NCI-H510A (cell line): Measurements from ENCODE around the gene CLTB.
"Not testable (repeated sequence)": the region's sequence is repeated elsewhere in the genome, so short reads cannot be mapped to it uniquely, and the experiment has no call there.

Experiments used
- DNase-seq: peaks from one replicate; lab custom pipeline; 2025; lab: John Stamatoyannopoulos, UW

CLTB gene

GRCh38 chr5:176426876-176427275, 10.5 kb upstream of the CLTB start:
- no peak for DNase-seq

DNA sequence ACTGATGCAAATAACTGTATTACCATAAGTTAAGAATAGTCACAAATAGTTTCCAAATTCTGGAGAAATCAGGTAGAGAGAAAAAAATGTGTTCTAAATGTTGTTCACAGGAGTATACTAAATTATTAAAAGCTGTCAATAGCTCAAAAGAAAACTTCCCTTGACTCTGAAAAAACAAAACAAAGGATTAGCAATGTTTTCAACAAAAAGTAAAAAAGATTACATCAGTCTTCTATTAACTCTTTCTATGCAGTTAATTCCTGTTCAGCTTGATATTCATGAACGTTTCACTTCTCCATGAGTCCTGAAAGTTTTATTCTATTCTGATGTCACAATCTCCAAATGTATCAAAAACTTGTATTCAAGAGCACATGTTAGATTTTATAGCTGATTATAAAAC, 9.5 kb upstream of the CLTB start:
- DNase-seq: no peak

DNA sequence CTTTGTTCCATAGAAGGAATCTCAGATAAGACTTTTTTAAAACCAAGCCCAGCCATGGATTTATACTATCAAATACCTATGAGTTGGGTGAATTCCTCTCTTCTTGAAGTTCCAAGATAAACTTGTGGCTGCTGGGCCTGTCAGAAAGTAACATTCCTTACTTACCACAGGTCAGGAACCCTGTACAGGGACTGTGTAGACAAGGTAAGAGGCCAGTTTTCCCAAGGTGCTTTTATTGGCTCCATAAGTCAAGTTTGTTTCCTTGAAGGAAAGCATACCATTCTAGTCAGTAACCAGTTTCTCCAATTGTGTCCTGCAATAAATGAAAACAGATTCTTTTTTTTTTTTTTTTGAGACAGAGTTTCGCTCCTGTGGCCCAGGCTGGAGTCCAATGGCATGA, 8.8 kb upstream of the CLTB start:
- DNase-seq: no peak

DNA sequence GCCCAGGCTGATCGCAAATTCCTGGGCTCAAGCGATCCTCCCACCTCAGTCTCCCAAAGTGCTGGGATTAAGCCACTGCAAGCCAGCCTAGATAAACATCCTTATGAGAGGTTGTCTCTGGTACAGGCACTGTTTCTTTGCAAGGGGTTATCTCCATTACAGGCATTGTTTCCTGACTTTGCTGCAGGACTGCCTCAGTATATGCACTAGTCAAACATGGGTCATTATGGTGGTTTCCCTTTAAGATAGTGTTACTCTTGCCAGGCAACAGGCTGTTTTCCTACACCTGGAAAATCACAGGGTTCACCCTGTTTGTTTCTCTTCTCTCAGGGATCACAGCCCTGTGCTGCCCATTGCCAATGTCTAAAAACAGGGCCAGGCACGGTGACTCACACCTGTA, 7.8 kb upstream of the CLTB start:
- no peak for DNase-seq

DNA sequence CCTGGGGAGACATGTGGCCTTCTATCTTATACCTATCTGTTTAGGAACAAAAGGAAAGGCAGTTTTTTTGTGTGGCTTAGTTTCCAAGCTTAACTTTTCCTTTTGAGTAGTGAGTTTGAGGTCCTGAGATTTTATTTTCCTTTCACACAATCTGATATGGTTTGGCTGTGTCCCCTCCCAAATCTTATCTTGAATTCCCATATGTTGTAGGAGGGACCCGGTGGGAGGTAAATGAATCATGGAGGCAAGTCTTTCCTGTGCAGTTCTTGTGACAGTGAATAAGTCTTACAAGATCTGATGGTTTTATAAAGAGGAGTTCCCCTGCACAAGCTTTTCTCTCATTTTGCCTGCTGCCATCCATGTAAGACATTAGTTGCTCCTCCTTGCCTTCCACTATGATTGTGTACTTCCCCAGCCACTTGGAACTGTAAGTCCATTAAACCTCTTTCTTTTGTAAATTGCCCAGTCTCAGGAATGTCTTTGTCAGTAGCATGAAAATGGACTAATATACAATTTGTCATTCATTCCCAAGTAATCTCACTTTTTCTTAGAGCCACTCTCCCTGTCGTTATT, 4.7 kb upstream of the CLTB start:
- DNase-seq: no peak

DNA sequence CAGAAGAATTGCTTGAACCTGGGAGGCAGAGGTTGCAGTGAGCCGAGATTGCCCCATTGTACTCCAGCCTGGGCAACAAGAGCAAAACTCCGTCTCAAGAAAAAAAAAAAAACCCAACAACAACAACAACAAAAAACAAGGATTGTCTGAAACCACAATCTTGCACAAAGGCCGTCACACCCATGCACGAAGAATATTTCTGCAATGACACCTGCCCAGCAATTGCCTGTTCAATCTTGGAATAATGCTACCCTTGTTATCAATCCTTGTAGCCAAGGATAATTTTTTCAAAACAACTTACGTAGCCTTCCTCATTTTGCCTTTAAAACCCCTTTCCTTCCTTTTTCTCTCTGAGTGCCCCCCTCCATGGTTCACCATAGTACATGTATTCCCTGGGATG, 3.7 kb upstream of the CLTB start:
- no peak for DNase-seq

DNA sequence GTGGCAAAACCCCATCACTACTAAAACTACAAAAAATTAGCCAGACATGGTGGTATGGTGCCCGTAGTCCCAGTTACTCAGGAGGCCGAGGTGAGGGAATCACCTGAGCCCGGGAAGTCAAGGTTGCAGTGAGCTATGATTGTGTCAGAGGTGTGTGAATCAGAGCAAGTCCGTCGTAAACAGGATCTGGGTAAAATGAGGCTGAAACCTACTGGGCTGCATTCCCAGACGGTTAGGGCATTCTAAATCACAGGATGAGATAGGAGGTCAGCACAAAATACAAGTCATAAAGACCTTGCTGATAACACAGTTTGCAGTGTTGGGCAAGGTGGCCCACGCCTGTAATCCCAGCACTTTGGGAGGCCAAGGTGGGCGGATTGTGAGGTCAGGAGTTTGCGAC, 1.9 kb upstream of the CLTB start:
- DNase-seq: no peak

GRCh38 chr5:176416965-176417364, 626 bp upstream of the CLTB start:
- no peak for DNase-seq

DNA sequence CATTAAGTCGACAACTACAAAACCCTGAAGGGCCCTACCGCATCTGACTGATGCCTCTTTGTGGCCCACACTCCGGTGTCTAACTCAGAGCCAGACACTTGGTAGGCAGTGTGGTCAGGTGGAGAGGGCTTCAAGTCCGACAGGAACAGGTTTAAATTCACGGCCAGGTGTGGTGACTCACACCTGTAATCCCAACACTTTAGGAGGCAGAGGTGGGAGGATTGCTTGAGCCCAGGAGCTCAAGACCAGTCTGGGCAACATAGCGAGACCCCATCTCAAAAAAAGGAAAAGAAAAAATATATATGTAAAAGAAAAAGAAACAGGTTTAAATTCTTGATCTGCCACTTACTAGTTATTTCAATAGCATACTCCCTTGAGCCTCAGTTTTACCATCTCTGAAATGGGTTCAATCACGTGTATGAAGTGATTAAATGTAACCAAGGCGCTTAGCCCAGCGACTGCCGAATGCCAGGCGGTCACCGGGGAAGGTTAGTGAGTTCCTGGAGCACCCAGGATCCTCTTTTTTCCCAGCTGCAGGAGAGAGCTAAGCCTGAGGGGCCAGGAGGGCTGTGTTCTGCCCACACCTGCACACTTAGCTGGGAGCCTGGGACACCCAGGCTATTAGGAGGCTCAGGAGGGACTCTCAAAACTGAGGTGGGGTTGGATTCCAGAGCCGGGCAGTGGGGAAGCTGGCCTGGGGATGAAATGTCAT, 943 bp downstream of the CLTB start:
- DNase-seq: no peak

- no peak for DNase-seq
These were observed 1.6 kb downstream of the CLTB start for GRCh38 chr5:176414704-176415103.

DNA sequence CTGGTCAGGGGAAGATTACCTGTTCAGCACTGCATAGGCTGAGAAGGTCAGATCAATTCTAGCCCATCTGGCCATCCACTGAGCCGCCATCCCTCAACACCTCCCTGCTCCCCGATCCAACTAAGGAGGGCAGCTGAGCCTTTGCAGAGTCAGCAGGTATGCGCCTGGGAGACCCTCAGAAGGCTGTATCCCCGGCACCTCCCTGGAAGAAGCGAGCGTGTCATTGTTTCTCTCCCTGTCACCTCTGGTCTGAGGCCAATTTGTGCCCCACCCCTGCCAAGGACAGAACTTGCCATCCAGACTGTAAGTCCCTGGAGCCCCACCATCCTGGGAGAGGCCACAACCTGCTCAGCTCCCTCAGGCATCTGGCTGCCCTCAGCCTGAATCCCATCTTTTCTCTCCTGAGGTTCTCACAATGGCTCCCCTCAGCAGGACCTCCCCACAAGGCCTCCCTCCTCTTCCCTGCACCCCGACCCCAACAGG, 2.6 kb downstream of the CLTB start:
- DNase-seq: no peak

- DNase-seq: no peak
These were observed 3.1 kb downstream of the CLTB start for GRCh38 chr5:176413255-176413565.

DNA sequence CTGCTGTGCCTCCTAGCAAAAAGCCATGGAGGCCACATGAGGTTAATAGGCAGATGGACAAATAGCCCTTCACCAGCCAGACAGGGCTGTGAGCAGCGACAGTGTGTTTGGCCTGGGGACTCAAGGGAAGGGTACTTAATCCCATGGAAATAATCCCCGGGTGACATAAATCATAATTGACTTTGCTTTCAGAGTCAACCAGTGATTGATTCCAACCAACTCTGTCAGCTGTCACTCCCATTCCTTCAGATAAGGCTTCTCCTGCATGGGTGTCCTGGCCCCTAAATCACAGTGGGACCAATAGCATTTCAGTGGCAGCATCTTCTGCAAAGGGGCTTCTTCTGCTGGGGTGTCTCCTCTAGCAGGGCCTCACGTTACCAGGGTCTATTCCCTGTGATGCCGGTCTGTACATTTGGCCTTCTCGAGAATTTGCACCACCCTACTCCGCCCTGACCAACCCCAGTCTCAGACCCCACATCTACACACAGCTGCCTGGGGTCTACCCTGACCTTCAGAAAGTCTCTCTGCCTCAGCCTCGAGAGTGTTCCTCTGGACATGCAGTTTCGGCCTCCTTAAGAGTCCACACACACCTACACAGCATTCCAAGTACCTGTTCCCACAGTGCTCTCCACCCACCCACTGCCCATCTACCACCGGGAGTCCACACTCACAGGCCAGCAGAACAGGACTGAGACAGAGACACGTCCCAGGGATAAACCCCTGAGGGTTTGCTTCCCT, 3.7 kb downstream of the CLTB start:
- no peak for DNase-seq

GRCh38 chr5:176410486-176411180, 5.7 kb downstream of the CLTB start:
- DNase-seq: no peak

DNA sequence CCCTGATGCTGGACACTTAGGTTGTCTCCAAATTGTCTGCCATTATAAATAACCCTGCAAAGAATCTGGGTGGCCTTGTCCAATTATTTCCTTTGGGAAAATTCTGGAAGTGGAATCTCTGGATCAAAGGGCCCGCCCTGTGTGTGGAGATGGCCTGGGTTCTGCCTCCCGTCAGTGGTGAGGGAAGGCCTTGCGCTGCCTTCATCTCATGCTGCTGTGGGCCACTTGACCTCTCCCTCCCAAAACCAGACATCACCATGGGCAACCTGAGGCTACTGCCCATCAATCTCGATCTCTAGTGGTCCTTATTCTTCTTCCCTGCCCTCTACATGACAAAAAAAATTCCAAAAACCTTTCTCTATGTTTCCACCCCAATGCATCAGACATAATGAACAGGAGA, 6.6 kb downstream of the CLTB start:
- DNase-seq: no peak

DNA sequence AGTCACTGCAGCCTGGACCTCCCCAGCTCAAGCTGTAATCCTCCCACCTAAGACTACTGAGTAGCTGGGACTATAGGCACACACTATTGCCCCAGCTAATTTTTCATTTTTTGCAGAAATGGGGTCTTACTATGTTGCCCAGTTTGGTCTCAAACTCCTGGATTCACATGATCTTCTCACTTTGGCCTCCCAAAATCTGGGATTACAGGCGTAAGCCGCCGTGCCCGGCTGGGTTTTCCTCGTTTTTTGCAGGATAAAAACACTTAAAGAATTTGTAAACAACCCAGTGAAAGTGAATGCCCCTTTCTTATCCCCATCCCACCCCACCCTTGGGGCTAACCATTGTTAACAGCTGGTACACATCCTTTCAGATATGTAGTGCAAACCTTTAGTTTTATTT, 7.7 kb downstream of the CLTB start:
- no peak for DNase-seq

- not testable (repeated sequence) for DNase-seq
These were observed 8.1 kb downstream of the CLTB start for GRCh38 chr5:176408252-176408573.

GRCh38 chr5:176407456-176408251, 8.7 kb downstream of the CLTB start:
- DNase-seq: no peak

DNA sequence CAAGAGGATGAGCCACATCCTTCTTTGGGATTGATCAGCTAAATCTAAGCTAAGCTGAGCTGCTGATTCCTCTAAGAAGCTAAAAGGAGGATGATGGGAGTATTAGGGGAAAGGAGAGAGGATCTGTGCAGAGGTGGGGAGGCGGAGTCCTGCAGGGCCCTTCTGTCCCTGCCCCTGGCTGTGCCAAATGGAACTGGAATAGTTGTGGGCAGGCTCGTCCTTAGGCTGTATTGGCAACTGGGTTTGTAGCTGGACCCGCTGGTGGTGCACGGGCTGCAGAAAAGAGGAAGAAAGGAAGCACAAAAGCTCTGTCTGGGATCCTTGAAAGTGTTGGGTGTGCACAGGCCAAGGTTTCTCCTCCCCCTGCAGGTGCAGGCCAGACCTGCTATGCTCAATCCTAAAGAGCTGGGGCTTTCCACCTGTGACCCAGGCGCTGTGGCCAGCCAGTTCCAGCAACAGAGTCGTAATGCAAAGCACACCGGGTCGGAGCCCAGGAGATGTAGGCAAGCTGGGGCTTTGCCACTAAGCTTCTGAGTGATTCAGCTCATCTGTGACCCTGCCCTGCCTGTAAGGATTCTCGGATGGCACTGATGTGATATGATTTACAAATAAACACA, 9.8 kb downstream of the CLTB start:
- no peak for DNase-seq

GRCh38 chr5:176405656-176406435, 10.5 kb downstream of the CLTB start:
- no peak for DNase-seq
